ENCODE results near the gene SLC16A14.
"Not testable (repeated sequence)": the region's sequence is repeated elsewhere in the genome, so short reads cannot be mapped to it uniquely, and the experiment has no call there.

Gene SLC16A14, protein sequence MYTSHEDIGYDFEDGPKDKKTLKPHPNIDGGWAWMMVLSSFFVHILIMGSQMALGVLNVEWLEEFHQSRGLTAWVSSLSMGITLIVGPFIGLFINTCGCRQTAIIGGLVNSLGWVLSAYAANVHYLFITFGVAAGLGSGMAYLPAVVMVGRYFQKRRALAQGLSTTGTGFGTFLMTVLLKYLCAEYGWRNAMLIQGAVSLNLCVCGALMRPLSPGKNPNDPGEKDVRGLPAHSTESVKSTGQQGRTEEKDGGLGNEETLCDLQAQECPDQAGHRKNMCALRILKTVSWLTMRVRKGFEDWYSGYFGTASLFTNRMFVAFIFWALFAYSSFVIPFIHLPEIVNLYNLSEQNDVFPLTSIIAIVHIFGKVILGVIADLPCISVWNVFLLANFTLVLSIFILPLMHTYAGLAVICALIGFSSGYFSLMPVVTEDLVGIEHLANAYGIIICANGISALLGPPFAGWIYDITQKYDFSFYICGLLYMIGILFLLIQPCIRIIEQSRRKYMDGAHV

GRCh38 chr2:230068651-230069055 lies at the start of gene SLC16A14:
SLC16A14 (minus strand) TSS chr2:230068924; CDS start chr2:230059352, 9,572 bp downstream.
- peak; percentile 19 to 24 for DNase-seq
- no peak for TF ChIP-seq POLR2A (IDR thresholded peaks at IDR 0.05; ENCODE audit: low read length)
- TF ChIP-seq GATA1 (IDR thresholded peaks at IDR 0.05; ENCODE audit: low read depth, low read length): no peak

- TF ChIP-seq GATA1 (IDR thresholded peaks at IDR 0.05; ENCODE audit: low read depth, low read length) (no peak), POLR2A (IDR thresholded peaks at IDR 0.05; ENCODE audit: low read length) (no peak)
These were observed 38.0 kb upstream of the SLC16A14 start for GRCh38 chr2:230106771-230107170.

GRCh38 chr2:230101967-230102366 lies 33.2 kb upstream of the SLC16A14 start:
- DNase-seq: not testable (repeated sequence)

More at GRCh38 chr2:230106771-230107170, 38.0 kb upstream of the SLC16A14 start:
- DNase-seq: no peak

- TF ChIP-seq GATA1 (IDR thresholded peaks at IDR 0.05; ENCODE audit: low read depth, low read length) (no peak), POLR2A (IDR thresholded peaks at IDR 0.05; ENCODE audit: low read length) (no peak)
- DNase-seq: no peak
These were observed 29.1 kb upstream of the SLC16A14 start for GRCh38 chr2:230097841-230098240.

- no peak for DNase-seq
- TF ChIP-seq POLR2A (IDR thresholded peaks at IDR 0.05; ENCODE audit: low read length) (no peak), GATA1 (IDR thresholded peaks at IDR 0.05; ENCODE audit: low read depth, low read length) (no peak)
These were observed 28.7 kb upstream of the SLC16A14 start for GRCh38 chr2:230097424-230097823.

DNA sequence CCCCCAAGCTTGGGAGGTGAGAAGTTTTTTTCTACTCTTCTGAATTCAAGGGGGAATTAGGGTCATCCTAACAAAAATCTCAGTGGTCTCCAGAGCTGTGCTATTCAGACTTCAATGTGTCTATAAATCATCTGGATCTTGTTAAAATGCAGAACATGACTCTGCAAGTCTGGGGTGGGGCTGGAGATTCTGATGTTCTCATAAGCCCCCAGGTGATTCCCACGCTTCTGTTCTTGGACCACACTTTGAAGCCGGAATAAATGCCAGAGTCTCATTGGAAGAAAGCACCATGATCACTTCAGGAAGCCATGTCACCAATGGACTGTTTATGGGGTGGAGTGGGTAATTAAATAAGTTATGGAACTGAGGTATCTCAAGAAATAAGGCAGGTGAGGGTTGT lies 22.2 kb upstream of the SLC16A14 start:
- no peak for DNase-seq
- no peak for TF ChIP-seq GATA1 (IDR thresholded peaks at IDR 0.05; ENCODE audit: low read depth, low read length)

GRCh38 chr2:230085201-230085600 lies 16.5 kb upstream of the SLC16A14 start:
- DNase-seq: no peak
- TF ChIP-seq GATA1 (IDR thresholded peaks at IDR 0.05; ENCODE audit: low read depth, low read length) (no peak), POLR2A (IDR thresholded peaks at IDR 0.05; ENCODE audit: low read length) (no peak)

DNA sequence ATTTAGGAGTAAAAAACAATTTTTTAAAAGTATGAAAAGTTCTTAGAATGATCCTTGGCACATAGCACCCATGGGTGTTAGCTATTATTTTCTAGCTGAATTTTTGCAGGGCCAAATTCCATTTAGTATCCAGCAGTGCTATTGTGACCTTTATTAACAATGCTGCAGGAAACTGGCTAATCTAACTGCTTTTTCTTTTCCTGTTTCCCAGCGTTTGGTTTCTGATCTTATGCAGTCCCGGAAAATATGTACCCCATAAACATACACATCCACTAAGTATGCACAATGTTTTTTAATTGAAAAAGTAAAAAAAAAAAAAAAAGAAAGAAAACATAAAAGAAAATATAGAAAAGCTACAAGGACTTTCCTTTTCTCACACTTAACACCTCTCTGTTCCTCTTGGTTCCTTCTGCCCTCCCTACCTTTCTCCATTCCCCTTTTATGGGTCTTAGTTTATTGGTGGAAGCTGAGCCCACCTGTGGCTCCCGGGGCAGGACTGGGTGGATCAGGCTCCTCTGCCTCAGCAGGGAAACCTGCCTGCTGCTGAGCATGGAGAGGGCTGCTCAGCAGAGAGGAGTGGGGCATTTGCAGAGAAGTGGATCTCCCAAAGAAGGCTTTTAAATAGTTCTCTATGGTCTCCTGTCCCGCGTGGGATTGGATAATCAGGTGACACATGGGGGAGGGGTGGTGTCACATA lies 9.3 kb upstream of the SLC16A14 start:
- no peak for DNase-seq
- TF ChIP-seq POLR2A (IDR thresholded peaks at IDR 0.05; ENCODE audit: low read length) (no peak), GATA1 (IDR thresholded peaks at IDR 0.05; ENCODE audit: low read depth, low read length) (no peak)

DNA sequence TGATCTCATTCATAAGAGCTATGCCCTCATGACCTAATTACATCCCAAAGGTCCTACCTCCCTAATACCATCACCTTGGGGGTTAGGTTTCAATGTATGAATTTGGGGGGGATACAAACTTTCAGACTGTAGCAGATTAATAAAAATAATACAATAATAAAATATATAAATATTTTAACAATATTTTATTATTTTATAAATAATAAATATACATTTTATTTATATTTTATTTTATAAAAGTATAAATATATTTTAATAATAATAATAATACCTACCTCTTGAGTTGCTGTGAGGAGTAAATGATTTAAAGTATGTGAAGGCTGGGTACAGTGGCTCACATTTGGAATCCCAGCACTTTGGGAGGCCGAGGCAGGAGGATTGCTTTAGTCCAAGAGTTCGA lies 8.1 kb upstream of the SLC16A14 start:
- DNase-seq: no peak
- TF ChIP-seq GATA1 (IDR thresholded peaks at IDR 0.05; ENCODE audit: low read depth, low read length): no peak
- no peak for TF ChIP-seq POLR2A (IDR thresholded peaks at IDR 0.05; ENCODE audit: low read length)

- TF ChIP-seq GATA1 (IDR thresholded peaks at IDR 0.05; ENCODE audit: low read depth, low read length): no peak
- no peak for TF ChIP-seq POLR2A (IDR thresholded peaks at IDR 0.05; ENCODE audit: low read length)
- no peak for DNase-seq
These were observed 7.4 kb upstream of the SLC16A14 start for GRCh38 chr2:230075988-230076631.

- TF ChIP-seq GATA1 (IDR thresholded peaks at IDR 0.05; ENCODE audit: low read depth, low read length) (no peak), POLR2A (IDR thresholded peaks at IDR 0.05; ENCODE audit: low read length) (no peak)
- DNase-seq: no peak
These were observed 2.7 kb upstream of the SLC16A14 start for GRCh38 chr2:230071421-230071820.

DNA sequence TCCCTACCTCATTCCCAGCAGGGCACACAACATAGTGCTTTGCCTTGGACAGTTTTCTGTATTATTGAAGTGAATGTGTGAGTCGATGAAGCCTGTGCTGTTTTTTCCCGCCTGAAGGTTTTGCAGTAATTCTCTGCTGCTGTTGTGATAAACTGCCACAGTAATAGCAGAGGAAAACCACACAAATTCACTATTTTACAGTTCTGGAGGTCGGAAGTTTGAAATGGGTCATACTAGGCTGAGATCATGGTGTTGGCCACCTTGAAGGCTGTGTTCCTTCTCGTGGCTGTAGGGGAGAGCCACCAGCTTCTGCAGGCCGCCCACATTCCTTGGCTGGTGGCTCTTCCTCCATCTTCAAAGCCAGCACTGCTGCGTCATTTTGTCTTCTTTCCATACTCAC lies 678 bp upstream of the SLC16A14 start:
- no peak for TF ChIP-seq GATA1 (IDR thresholded peaks at IDR 0.05; ENCODE audit: low read depth, low read length)
- no peak for DNase-seq

GRCh38 chr2:230068016-230068650 lies 591 bp downstream of the SLC16A14 start:
- DNase-seq: peak; percentile 32 to 44
- no peak for TF ChIP-seq POLR2A (IDR thresholded peaks at IDR 0.05; ENCODE audit: low read length)
- TF ChIP-seq GATA1 (IDR thresholded peaks at IDR 0.05; ENCODE audit: low read depth, low read length): no peak
